Measurements from ENCODE around the gene MDK. TPM values are rescaled to one million over a fixed set of nuclear protein-coding genes. Genes with fewer than 3 reads are reported as not detected.

MDK gene
- total and polyA plus RNA-seq, 2 of the 13 experiments (the other 11 are each of a cell fraction or from before 2014, with no cell fraction given) = 312 to 407 TPM

DNA sequence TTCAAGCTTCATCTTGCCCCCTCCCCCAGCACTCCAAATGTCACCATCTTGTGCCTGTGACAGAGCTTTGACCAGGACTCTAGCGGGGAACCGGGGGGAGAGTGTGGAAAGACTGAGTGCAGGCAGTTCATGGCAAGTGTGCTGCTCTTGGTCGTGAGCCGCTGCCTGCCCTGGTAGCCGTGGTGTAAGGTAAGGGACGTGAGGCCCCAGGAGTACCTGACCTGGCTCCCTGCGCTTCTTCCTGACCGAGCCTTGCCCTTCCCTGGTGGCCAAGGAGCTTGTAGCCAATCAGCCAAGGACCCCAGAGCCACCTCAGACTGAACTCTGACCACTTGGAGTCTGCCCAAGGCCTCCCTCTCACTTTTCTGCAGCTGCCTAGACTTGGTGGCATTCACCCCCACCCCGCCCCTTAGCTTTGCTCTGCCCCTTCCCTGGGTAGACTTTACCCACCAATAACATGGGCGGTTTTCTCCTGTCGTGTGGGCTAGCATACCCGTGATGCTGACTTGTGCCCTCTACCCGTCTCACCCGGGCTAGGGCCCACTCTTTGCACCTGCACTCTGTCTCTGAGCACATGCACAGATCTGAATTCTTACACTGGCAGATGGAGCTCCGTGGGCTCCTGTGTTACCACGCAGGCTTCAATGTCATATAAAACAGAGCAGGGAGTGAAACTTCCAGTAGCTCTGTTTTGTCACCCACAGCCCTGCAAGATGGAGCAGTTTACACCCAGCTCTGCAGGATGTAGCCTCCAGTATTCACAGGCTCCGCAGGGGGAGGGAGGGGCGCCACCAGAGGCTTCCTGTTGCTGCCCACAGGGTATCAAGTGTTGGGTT is 32.7 kb upstream of the MDK start (continued):
- TF ChIP-seq, protein P1, sequence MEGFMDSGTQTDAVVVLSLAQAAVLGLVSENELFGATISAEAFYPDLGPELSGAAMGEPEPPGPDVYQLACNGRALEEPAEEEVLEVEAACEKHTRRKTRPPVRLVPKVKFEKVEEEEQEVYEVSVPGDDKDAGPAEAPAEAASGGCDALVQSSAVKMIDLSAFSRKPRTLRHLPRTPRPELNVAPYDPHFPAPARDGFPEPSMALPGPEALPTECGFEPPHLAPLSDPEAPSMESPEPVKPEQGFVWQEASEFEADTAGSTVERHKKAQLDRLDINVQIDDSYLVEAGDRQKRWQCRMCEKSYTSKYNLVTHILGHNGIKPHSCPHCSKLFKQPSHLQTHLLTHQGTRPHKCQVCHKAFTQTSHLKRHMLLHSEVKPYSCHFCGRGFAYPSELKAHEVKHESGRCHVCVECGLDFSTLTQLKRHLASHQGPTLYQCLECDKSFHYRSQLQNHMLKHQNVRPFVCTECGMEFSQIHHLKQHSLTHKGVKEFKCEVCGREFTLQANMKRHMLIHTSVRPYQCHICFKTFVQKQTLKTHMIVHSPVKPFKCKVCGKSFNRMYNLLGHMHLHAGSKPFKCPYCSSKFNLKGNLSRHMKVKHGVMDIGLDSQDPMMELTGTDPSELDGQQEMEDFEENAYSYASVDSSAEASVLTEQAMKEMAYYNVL (CRISPR knock-in tag; IDR thresholded peaks at IDR 0.05; ENCODE audit: borderline replicate concordance) = no peak
- TF ChIP-seq, protein P2, sequence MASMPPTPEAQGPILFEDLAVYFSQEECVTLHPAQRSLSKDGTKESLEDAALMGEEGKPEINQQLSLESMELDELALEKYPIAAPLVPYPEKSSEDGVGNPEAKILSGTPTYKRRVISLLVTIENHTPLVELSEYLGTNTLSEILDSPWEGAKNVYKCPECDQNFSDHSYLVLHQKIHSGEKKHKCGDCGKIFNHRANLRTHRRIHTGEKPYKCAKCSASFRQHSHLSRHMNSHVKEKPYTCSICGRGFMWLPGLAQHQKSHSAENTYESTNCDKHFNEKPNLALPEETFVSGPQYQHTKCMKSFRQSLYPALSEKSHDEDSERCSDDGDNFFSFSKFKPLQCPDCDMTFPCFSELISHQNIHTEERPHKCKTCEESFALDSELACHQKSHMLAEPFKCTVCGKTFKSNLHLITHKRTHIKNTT (CRISPR knock-in tag; IDR thresholded peaks at IDR 0.05) = no peak
- TF ChIP-seq, protein P3, sequence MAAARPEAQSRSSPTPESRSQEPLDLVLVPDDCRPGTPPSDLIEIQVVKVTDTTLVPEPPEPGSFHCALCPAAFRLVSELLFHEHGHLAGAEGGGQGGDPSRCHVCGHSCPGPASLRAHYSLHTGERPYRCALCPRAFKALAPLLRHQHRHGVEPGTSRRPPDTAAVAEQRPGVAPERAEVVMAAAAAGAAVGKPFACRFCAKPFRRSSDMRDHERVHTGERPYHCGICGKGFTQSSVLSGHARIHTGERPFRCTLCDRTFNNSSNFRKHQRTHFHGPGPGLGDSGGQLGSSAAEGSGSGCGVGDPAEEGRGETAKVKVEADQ (CRISPR knock-in tag; IDR thresholded peaks at IDR 0.05; ENCODE audit: borderline replicate concordance) = 0 out of 2 replicates have a peak, but pooled peaks have one; percentile 35
- TF ChIP-seq, protein P4, sequence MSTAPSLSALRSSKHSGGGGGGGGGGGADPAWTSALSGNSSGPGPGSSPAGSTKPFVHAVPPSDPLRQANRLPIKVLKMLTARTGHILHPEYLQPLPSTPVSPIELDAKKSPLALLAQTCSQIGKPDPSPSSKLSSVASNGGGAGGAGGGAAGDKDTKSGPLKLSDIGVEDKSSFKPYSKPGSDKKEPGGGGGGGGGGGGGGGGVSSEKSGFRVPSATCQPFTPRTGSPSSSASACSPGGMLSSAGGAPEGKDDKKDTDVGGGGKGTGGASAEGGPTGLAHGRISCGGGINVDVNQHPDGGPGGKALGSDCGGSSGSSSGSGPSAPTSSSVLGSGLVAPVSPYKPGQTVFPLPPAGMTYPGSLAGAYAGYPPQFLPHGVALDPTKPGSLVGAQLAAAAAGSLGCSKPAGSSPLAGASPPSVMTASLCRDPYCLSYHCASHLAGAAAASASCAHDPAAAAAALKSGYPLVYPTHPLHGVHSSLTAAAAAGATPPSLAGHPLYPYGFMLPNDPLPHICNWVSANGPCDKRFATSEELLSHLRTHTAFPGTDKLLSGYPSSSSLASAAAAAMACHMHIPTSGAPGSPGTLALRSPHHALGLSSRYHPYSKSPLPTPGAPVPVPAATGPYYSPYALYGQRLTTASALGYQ (CRISPR knock-in tag; IDR thresholded peaks at IDR 0.05) = no peak
- TF ChIP-seq MTA3 (CRISPR knock-in tag; IDR thresholded peaks at IDR 0.05) (no peak), DR1 (CRISPR knock-in tag; IDR thresholded peaks at IDR 0.05) (no peak), ZNF33B (CRISPR knock-in tag; IDR thresholded peaks at IDR 0.05) (no peak), ZNF251 (CRISPR knock-in tag; IDR thresholded peaks at IDR 0.05) (no peak), SETDB1 (CRISPR knock-in tag; IDR thresholded peaks at IDR 0.05; ENCODE audit: borderline replicate concordance) (no peak), ZSCAN29 (CRISPR knock-in tag; conservative IDR thresholded peaks at IDR 0.05) (no peak), NFYB (CRISPR knock-in tag; IDR thresholded peaks at IDR 0.05) (no peak), RXRB (CRISPR knock-in tag; IDR thresholded peaks at IDR 0.05; ENCODE audit: borderline replicate concordance) (no peak), TSC22D2 (CRISPR knock-in tag; IDR thresholded peaks at IDR 0.05; ENCODE audit: borderline replicate concordance) (no peak)
- TF ChIP-seq, protein P5, sequence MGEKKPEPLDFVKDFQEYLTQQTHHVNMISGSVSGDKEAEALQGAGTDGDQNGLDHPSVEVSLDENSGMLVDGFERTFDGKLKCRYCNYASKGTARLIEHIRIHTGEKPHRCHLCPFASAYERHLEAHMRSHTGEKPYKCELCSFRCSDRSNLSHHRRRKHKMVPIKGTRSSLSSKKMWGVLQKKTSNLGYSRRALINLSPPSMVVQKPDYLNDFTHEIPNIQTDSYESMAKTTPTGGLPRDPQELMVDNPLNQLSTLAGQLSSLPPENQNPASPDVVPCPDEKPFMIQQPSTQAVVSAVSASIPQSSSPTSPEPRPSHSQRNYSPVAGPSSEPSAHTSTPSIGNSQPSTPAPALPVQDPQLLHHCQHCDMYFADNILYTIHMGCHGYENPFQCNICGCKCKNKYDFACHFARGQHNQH (CRISPR knock-in tag; IDR thresholded peaks at IDR 0.05) = no peak
- TF ChIP-seq, protein P6, sequence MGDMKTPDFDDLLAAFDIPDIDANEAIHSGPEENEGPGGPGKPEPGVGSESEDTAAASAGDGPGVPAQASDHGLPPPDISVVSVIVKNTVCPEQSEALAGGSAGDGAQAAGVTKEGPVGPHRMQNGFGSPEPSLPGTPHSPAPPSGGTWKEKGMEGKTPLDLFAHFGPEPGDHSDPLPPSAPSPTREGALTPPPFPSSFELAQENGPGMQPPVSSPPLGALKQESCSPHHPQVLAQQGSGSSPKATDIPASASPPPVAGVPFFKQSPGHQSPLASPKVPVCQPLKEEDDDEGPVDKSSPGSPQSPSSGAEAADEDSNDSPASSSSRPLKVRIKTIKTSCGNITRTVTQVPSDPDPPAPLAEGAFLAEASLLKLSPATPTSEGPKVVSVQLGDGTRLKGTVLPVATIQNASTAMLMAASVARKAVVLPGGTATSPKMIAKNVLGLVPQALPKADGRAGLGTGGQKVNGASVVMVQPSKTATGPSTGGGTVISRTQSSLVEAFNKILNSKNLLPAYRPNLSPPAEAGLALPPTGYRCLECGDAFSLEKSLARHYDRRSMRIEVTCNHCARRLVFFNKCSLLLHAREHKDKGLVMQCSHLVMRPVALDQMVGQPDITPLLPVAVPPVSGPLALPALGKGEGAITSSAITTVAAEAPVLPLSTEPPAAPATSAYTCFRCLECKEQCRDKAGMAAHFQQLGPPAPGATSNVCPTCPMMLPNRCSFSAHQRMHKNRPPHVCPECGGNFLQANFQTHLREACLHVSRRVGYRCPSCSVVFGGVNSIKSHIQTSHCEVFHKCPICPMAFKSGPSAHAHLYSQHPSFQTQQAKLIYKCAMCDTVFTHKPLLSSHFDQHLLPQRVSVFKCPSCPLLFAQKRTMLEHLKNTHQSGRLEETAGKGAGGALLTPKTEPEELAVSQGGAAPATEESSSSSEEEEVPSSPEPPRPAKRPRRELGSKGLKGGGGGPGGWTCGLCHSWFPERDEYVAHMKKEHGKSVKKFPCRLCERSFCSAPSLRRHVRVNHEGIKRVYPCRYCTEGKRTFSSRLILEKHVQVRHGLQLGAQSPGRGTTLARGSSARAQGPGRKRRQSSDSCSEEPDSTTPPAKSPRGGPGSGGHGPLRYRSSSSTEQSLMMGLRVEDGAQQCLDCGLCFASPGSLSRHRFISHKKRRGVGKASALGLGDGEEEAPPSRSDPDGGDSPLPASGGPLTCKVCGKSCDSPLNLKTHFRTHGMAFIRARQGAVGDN (CRISPR knock-in tag; IDR thresholded peaks at IDR 0.05) = no peak

Data from HepG2 (cell line).